ENCODE measurements around the gene B4GALT5.
A peak's percentile ranks its signal among the peaks of the same experiment; 100 is the strongest.

B4GALT5 gene

GRCh38 chr20:49701241-49701790 lies 12.4 kb downstream of the B4GALT5 start:
- H3K4me3 Mint-ChIP-seq: no peak overlapping the region
- no peaks in the 10 kb centered on the region for H3K36me3 Mint-ChIP-seq (ENCODE audit: low read depth)
- peaks cover 48% of the 10 kb centered on the region for H3K4me1 Mint-ChIP-seq
- no peak for TF ChIP-seq CTCF (IDR thresholded peaks at IDR 0.05; ENCODE audit: unreplicated experiment in 3 of 3)
- H3K9me3 Mint-ChIP-seq: no peaks in the 10 kb centered on the region
- peak overlapping the region in 1 of 3 experiments; percentile 57 for H3K27ac Mint-ChIP-seq
- H3K27me3 Mint-ChIP-seq (ENCODE audit: low read depth): no peaks in the 10 kb centered on the region

GRCh38 chr20:49700411-49701185 lies 13.1 kb downstream of the B4GALT5 start:
- Mint-ChIP-seq H3K4me3 (no peak overlapping the region), H3K4me1 (peaks cover 52% of the 10 kb centered on the region), H3K27ac (peak overlapping the region in 1 of 3 experiments; percentile 57), H3K9me3 (no peaks in the 10 kb centered on the region), H3K27me3 (ENCODE audit: low read depth) (no peaks in the 10 kb centered on the region), H3K36me3 (ENCODE audit: low read depth) (no peaks in the 10 kb centered on the region)
- no peak for TF ChIP-seq CTCF (IDR thresholded peaks at IDR 0.05; ENCODE audit: unreplicated experiment in 3 of 3)

- Mint-ChIP-seq H3K9me3 (no peaks in the 10 kb centered on the region), H3K4me1 (peaks cover 48% of the 10 kb centered on the region), H3K4me3 (no peak overlapping the region), H3K27me3 (ENCODE audit: low read depth) (no peaks in the 10 kb centered on the region), H3K36me3 (ENCODE audit: low read depth) (no peaks in the 10 kb centered on the region), H3K27ac (peak overlapping the region in 1 of 3 experiments; percentile 32)
- TF ChIP-seq CTCF (IDR thresholded peaks at IDR 0.05; ENCODE audit: unreplicated experiment in 3 of 3): no peak
Measured at GRCh38 chr20:49699200-49699992, 14.3 kb downstream of the B4GALT5 start.

GRCh38 chr20:49698477-49698876 lies 15.2 kb downstream of the B4GALT5 start:
- Mint-ChIP-seq H3K9me3 (no peaks in the 10 kb centered on the region), H3K4me3 (no peak overlapping the region), H3K4me1 (peaks cover 48% of the 10 kb centered on the region), H3K27ac (peak overlapping the region in 2 of 3 experiments; percentile 1 to 23), H3K27me3 (ENCODE audit: low read depth) (no peaks in the 10 kb centered on the region), H3K36me3 (ENCODE audit: low read depth) (no peaks in the 10 kb centered on the region)
- TF ChIP-seq CTCF (IDR thresholded peaks at IDR 0.05; ENCODE audit: unreplicated experiment in 3 of 3): no peak

GRCh38 chr20:49697071-49697470 lies 16.6 kb downstream of the B4GALT5 start:
- no peak for TF ChIP-seq CTCF (IDR thresholded peaks at IDR 0.05; ENCODE audit: unreplicated experiment in 3 of 3)
- no peaks in the 10 kb centered on the region for H3K9me3 Mint-ChIP-seq
- H3K36me3 Mint-ChIP-seq (ENCODE audit: low read depth): no peaks in the 10 kb centered on the region
- no peaks in the 10 kb centered on the region for H3K27me3 Mint-ChIP-seq (ENCODE audit: low read depth)
- peak overlapping the region in 2 of 3 experiments; percentile 26 to 88 for H3K27ac Mint-ChIP-seq
- H3K4me3 Mint-ChIP-seq: no peak overlapping the region
- H3K4me1 Mint-ChIP-seq: peaks cover 46% of the 10 kb centered on the region

Measured in nephron (organoid).